Stimulated activated CD8-positive, alpha-beta memory T cell treated with anti-CD3 and anti-CD28 coated beads, Interleukin-12 subunit alpha, Interleukin-12 subunit beta, amount 100 ng/mL, for 1 hour (primary cell): ENCODE measurements around the gene TMTC3.

Source experiments
- DNase-seq: peaks from one replicate; pipeline ENCODE4 v3.0.0-alpha.2; 2020; ENCODE audit warnings: low read depth

Gene TMTC3

GRCh38 chr12:88227263-88227662 lies 85.2 kb downstream of the TMTC3 start:
- no peak for DNase-seq

- no peak for DNase-seq
Measured at GRCh38 chr12:88227871-88228270, 85.8 kb downstream of the TMTC3 start.

GRCh38 chr12:88228720-88229119 lies 86.6 kb downstream of the TMTC3 start:
- DNase-seq = no peak

- DNase-seq = no peak
Measured at GRCh38 chr12:88230271-88230670, 88.2 kb downstream of the TMTC3 start.

GRCh38 chr12:88235183-88235833 lies 93.2 kb downstream of the TMTC3 start:
- DNase-seq = no peak

- DNase-seq = no peak
Measured at GRCh38 chr12:88237954-88238353, 95.8 kb downstream of the TMTC3 start.

- no peak for DNase-seq
Measured at GRCh38 chr12:88238406-88238805, 96.3 kb downstream of the TMTC3 start.

GRCh38 chr12:88241862-88242570 lies 99.9 kb downstream of the TMTC3 start:
- DNase-seq = no peak

- DNase-seq = no peak
Measured at GRCh38 chr12:88242571-88242925, 100.4 kb downstream of the TMTC3 start.

- no peak for DNase-seq
Measured at GRCh38 chr12:88242939-88243338, 100.8 kb downstream of the TMTC3 start.

- no peak for DNase-seq
Measured at GRCh38 chr12:88243982-88244381, 101.9 kb downstream of the TMTC3 start.

- DNase-seq = no peak
Measured at GRCh38 chr12:88245905-88246304, 103.8 kb downstream of the TMTC3 start.

GRCh38 chr12:88247241-88247643 lies 105.1 kb downstream of the TMTC3 start:
- no peak for DNase-seq

GRCh38 chr12:88248606-88249005 lies 106.5 kb downstream of the TMTC3 start:
- no peak for DNase-seq
